Effector memory CD4-positive, alpha-beta T cell (primary cell): ENCODE data around the gene PPAN.
A peak's percentile ranks its signal among the peaks of the same experiment; 100 is the strongest.

Experiments
- DNase-seq, 3 donors: peaks; one replicate each; pipeline ENCODE4 v3.0.0-alpha.2; 2020
- H3K27ac ChIP-seq: 2 replicates; pipeline ENCODE4 v1.7.0; 2013; ENCODE audit warnings: mild to moderate bottlenecking, low read length, moderate library complexity; ENCODE audit not compliant: insufficient read depth, poor library complexity, severe bottlenecking
- H3K27me3 ChIP-seq: replicated peaks from 2 replicates; pipeline ENCODE4 v1.7.0; 2013; ENCODE audit warnings: mild to moderate bottlenecking, low read length; ENCODE audit not compliant: insufficient read depth, control insufficient read depth, poor library complexity, severe bottlenecking
- H3K36me3 ChIP-seq: 2 replicates; pipeline ENCODE4 v1.7.0; 2013; ENCODE audit warnings: mild to moderate bottlenecking, low read length, moderate library complexity; ENCODE audit not compliant: control insufficient read depth, insufficient read depth
- H3K4me1 ChIP-seq: 2 replicates; pipeline ENCODE4 v1.7.0; 2013; ENCODE audit warnings: low read length, mild to moderate bottlenecking; ENCODE audit not compliant: control insufficient read depth, insufficient read depth, poor library complexity, severe bottlenecking
- H3K4me3 ChIP-seq: 2 replicates; pipeline ENCODE4 v1.7.0; 2013; ENCODE audit warnings: low read length, low read depth, mild to moderate bottlenecking; ENCODE audit not compliant: insufficient read depth, poor library complexity, severe bottlenecking
- H3K9me3 ChIP-seq: 2 replicates; pipeline ENCODE4 v1.7.0; 2013; ENCODE audit warnings: mild to moderate bottlenecking, low read length, moderate library complexity; ENCODE audit not compliant: control insufficient read depth

The PPAN gene

GRCh38 chr19:10113592-10113963 is 7.4 kb downstream of the PPAN start:
- H3K27me3 ChIP-seq = no peaks in the 10 kb centered on the region
- peak overlapping the region; percentile 64 for H3K27ac ChIP-seq
- H3K36me3 ChIP-seq = peaks cover 69% of the 10 kb centered on the region
- no peak overlapping the region for H3K4me3 ChIP-seq
- H3K4me1 ChIP-seq = peaks cover 35% of the 10 kb centered on the region
- H3K9me3 ChIP-seq = no peaks in the 10 kb centered on the region
- DNase-seq = no peak

DNA sequence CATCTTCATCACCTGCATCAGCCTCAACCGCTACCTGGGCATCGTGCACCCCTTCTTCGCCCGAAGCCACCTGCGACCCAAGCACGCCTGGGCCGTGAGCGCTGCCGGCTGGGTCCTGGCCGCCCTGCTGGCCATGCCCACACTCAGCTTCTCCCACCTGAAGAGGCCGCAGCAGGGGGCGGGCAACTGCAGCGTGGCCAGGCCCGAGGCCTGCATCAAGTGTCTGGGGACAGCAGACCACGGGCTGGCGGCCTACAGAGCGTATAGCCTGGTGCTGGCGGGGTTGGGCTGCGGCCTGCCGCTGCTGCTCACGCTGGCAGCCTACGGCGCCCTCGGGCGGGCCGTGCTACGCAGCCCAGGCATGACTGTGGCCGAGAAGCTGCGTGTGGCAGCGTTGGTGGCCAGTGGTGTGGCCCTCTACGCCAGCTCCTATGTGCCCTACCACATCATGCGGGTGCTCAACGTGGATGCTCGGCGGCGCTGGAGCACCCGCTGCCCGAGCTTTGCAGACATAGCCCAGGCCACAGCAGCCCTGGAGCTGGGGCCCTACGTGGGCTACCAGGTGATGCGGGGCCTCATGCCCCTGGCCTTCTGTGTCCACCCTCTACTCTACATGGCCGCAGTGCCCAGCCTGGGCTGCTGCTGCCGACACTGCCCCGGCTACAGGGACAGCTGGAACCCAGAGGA is 7.9 kb downstream of the PPAN start:
- Histone ChIP-seq H3K9me3 (no peaks in the 10 kb centered on the region), H3K4me1 (peaks cover 40% of the 10 kb centered on the region), H3K27me3 (no peaks in the 10 kb centered on the region), H3K27ac (no peak overlapping the region), H3K36me3 (peaks cover 65% of the 10 kb centered on the region), H3K4me3 (no peak overlapping the region)
- DNase-seq = no peak

GRCh38 chr19:10114651-10115391 is 8.7 kb downstream of the PPAN start:
- peaks cover 58% of the 10 kb centered on the region for H3K36me3 ChIP-seq
- no peak for DNase-seq
- no peaks in the 10 kb centered on the region for H3K9me3 ChIP-seq
- no peaks in the 10 kb centered on the region for H3K27me3 ChIP-seq
- peaks cover 43% of the 10 kb centered on the region for H3K4me1 ChIP-seq
- no peak overlapping the region for H3K4me3 ChIP-seq
- H3K27ac ChIP-seq = no peak overlapping the region

DNA sequence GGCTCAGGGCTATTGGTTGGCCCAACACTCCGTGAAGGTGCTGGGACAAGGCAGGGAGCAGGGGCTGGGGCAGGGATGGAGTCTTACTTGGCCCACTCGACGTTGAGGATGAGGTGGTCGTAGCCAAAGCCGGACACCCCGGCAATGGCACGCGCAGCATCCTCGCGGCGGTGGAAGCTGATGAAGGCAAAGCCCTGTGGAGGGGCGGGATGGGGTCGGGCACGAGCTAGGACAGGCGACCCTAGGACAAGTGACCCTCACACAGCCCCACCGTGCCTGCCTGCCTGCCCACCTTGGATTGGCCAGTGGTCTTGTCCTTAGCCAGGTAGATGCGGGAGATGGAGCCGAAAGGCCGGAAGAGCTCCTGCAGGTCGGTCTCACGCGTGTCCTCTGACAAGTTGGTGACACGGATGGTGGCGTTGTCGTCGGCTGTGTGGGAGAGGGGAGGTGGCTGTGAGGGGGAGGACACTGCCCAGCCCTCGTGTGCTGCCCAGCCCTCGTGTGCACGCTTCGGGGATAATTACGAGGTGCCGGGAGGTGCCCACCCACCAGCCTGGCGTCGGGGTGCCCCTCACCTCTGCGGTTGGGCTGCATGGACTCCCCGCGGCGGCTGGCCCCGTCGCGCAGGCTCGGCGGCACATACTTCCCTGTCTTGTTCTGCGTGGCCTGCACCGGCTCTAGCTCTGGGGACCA is 9.4 kb downstream of the PPAN start:
- H3K27ac ChIP-seq = no peak overlapping the region
- H3K27me3 ChIP-seq = no peaks in the 10 kb centered on the region
- peaks cover 43% of the 10 kb centered on the region for H3K4me1 ChIP-seq
- no peak for DNase-seq
- no peak overlapping the region for H3K4me3 ChIP-seq
- no peaks in the 10 kb centered on the region for H3K9me3 ChIP-seq
- H3K36me3 ChIP-seq = peaks cover 51% of the 10 kb centered on the region

DNA sequence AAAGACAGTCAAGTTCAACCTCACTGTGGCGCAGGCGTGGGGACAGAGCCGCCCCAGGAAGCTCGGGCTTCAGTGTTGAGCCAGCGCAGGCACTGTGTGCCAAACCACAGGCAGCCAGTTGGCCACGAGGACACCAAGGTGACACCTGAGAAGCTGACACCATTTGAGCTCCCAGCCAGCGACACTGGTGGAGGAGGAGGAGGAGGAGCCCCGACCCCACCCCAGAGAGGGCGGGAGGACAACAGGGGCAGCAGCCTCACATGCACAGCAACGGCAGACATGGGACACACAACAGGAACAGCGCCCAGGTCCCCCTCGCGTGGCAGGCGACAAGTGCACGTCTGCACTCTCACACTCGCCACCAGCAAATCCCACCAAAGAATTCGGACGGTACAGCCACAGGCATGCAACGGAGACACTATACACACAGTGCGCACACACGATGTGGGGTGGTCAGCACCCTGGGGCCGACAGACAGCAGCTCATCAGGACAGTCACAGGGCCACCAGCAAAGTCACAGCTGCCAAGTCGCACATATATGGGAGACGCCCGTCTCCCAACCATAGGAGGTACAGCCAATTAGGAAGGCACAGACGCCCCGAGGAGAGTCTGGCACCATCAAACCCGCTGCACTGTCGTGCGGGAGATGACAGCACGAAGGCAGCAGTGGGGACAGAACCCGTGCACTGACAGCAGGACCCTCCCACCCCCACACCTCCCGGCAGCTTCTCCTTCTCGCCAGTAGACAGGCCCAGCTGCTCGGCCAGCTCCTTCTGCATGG is 10.1 kb downstream of the PPAN start:
- Histone ChIP-seq H3K4me3 (no peak overlapping the region), H3K27ac (no peak overlapping the region), H3K27me3 (no peaks in the 10 kb centered on the region), H3K36me3 (peaks cover 43% of the 10 kb centered on the region), H3K9me3 (no peaks in the 10 kb centered on the region), H3K4me1 (peaks cover 36% of the 10 kb centered on the region)
- DNase-seq = no peak

GRCh38 chr19:10116866-10117616 is 10.9 kb downstream of the PPAN start:
- DNase-seq = no peak
- Histone ChIP-seq H3K27me3 (no peaks in the 10 kb centered on the region), H3K27ac (no peak overlapping the region), H3K36me3 (peaks cover 41% of the 10 kb centered on the region), H3K9me3 (no peaks in the 10 kb centered on the region), H3K4me3 (no peak overlapping the region), H3K4me1 (peaks cover 30% of the 10 kb centered on the region)

DNA sequence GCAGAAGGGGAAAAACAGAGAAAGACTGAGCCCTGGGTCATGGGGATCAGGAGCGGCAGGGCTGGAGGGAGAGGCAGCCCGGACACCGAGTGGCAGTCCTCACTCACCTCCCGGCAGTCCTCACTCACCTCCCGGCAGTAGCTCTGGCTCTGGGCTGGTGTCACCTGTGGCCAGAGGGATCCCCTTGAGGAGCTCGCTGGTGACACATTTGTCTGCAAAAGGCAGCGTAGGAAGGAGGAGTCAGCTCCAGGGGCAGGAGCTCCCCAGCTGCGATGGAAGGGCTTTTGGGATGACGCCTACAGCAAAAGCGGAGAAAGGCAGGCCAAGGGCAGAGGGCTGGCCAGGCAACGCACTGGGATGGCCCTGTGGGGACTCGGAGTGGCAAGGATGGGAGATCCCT is 12.8 kb downstream of the PPAN start:
- H3K4me3 ChIP-seq = peak overlapping the region; percentile 85
- H3K27me3 ChIP-seq = no peaks in the 10 kb centered on the region
- peaks cover 14% of the 10 kb centered on the region for H3K4me1 ChIP-seq
- peaks cover 37% of the 10 kb centered on the region for H3K36me3 ChIP-seq
- DNase-seq = no peak
- no peaks in the 10 kb centered on the region for H3K9me3 ChIP-seq
- H3K27ac ChIP-seq = peak overlapping the region; percentile 70

DNA sequence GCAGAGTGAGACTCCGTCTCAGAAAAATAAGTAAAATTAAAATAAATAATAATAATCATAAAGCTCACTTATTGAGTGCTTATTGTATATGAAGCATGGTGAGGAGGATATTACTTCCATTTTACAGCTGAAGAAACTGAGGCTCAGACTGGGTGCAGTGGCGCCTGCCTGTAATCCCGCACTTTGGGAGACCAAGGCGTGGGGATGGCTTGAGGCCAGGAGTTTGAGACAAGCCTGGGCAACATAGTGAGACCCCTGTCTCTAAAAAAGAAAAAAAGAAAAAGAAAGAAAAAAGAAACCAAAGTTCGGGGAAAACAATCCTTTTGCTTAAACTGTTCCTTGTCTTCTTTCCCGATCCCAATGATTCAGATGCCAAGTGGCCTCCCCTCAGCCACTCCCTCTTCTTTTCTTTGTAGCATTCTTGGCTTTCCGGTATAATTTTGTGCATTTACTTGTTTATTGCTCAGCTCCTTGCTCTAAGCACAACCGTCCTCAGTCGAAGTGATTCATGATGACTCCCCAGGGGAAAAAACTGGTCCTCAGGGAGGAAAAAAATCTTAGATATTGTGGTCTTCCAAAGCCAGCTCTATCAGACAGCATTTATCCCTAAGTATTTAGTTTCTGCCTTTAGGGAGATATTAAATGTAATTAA is 14.5 kb downstream of the PPAN start:
- Histone ChIP-seq H3K36me3 (peaks cover 22% of the 10 kb centered on the region), H3K4me1 (peaks cover 14% of the 10 kb centered on the region), H3K9me3 (no peaks in the 10 kb centered on the region), H3K27me3 (no peaks in the 10 kb centered on the region), H3K4me3 (no peak overlapping the region), H3K27ac (no peak overlapping the region)
- DNase-seq = no peak

DNA sequence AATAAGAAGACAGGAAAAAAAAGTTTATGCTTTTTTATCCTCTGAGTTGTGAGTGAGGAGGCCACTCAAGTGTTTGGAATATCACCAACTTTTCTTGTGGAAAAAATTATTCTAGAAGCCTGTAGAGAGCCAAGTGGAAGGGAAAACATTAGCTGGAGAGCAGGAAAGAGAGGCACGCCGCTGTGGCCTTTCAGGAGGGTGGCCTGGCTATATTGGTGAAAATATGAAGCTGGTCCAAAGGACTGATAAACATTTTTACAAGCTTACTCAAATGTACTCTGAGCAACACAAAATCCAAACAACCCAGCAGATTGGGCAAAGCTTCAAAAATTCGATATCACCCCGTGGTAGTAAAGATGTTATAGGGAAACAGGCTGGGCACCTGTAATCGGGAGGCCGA is 15.9 kb downstream of the PPAN start:
- Histone ChIP-seq H3K27me3 (no peaks in the 10 kb centered on the region), H3K36me3 (peaks cover 8% of the 10 kb centered on the region), H3K4me1 (peaks cover 14% of the 10 kb centered on the region), H3K9me3 (no peaks in the 10 kb centered on the region), H3K4me3 (no peak overlapping the region), H3K27ac (no peak overlapping the region)
- no peak for DNase-seq
